ENCODE data around the gene ZNF699.
"Not testable (repeated sequence)": the region's sequence is repeated elsewhere in the genome, so short reads cannot be mapped to it uniquely, and the experiment has no call there.

The ZNF699 gene

GRCh38 chr19:9283485-9283884 lies 26.2 kb downstream of the ZNF699 start:
- not testable (repeated sequence) for DNase-seq

- DNase-seq = no peak
Observed at GRCh38 chr19:9251236-9251635, 58.4 kb downstream of the ZNF699 start.

- DNase-seq = no peak
Observed at GRCh38 chr19:9250630-9251029, 59.0 kb downstream of the ZNF699 start, which contains the start of gene OR7E24. Gene OR7E24 (plus strand): TSS chr19:9250930. CDS start chr19:9251044, 114 bp downstream.
